Endothelial cell of umbilical vein (primary cell): Measurements from ENCODE around the gene ITGB2. TPM values are rescaled to one million over a fixed set of nuclear protein-coding genes. Genes with fewer than 3 reads are reported as not detected.

Source experiments
- BruUV-seq: library from RNA; stranded (reverse); fragments of 400-500 nt; replicated peaks from 2 replicates; lab custom pipeline; 2021; lab: Mats Ljungman, UMichigan
- CTCF ChIA-PET: fragments of 300-600, 350-600 bp; sonication (Branson Sonifier 250); formaldehyde crosslinking; loops from one replicate; lab custom pipeline; 2021; ENCODE audit warnings: antibody characterized with exemption, inconsistent platforms; lab: Charles Lee
- POLR2A ChIA-PET: fragments of 300-600, 350-600 bp; sonication (Branson Sonifier 250); formaldehyde crosslinking; loops from one replicate; lab custom pipeline; 2021; ENCODE audit warnings: antibody characterized with exemption, inconsistent platforms; lab: Charles Lee
- DNase-seq: peaks from one replicate; pipeline ENCODE4 v3.0.0-alpha.2; 2011; ENCODE audit warnings: low read depth, low spot score
- FAIRE-seq: peaks from 2 replicates; lab custom pipeline; 2011; peaks lifted over from hg19 to GRCh38; lab: Jason Lieb, UNC
- H2AFZ ChIP-seq: 2 replicates; pipeline ENCODE4 v1.6.0; 2012; ENCODE audit warnings: low read depth, low read length, control low read depth, inconsistent platforms
- H3K27ac ChIP-seq: 2 replicates; pipeline ENCODE4 v1.5.1; 2011; ENCODE audit warnings: low read depth, mild to moderate bottlenecking, control low read depth, low read length, moderate library complexity; ENCODE audit not compliant: insufficient read depth
- H3K27me3 ChIP-seq, 2 experiments: 2 replicates each; pipeline versions ENCODE4 v1.6.0 to v1.6.1; 2011; ENCODE audit warnings: low read length in 2 of 2, mixed read lengths in 1 of 2; ENCODE audit not compliant: control insufficient read depth in 2 of 2, insufficient read depth in 2 of 2
- H3K36me3 ChIP-seq, 2 experiments: 2 replicates in 1 of 2; 3 replicates in 1 of 2; pipeline ENCODE4 v1.5.1; 2011; ENCODE audit warnings: low read length in 2 of 2, mild to moderate bottlenecking in 1 of 2, moderate library complexity in 1 of 2; ENCODE audit not compliant: control insufficient read depth in 2 of 2, insufficient read depth in 2 of 2; ENCODE audit errors: extremely low read depth in 1 of 2
- H3K4me1 ChIP-seq: 3 replicates; pipeline ENCODE4 v1.5.1; 2011; ENCODE audit warnings: mild to moderate bottlenecking, low read length; ENCODE audit not compliant: control insufficient read depth, insufficient read depth; ENCODE audit errors: extremely low read depth
- H3K4me2 ChIP-seq: 2 replicates; pipeline ENCODE4 v1.6.1; 2011; ENCODE audit warnings: low read length, control low read depth, mixed read lengths; ENCODE audit not compliant: insufficient read depth
- H3K4me3 ChIP-seq, 3 experiments: fragments of 200-600 bp in 1 of 3; sonication (generic), shearing (Covaris generic) in 1 of 3; replicated peaks in 1 of 3; 2 replicates each; pipeline ENCODE4 v1.5.1; 2011 to 2016; ENCODE audit warnings: control low read depth in 3 of 3, low read length in 3 of 3, mild to moderate bottlenecking in 2 of 3, inconsistent platforms in 1 of 3, low read depth in 1 of 3, moderate library complexity in 1 of 3; ENCODE audit not compliant: insufficient read depth in 1 of 3
- H3K79me2 ChIP-seq: 2 replicates; pipeline ENCODE4 v1.6.0; 2012; ENCODE audit warnings: low read length, inconsistent platforms; ENCODE audit not compliant: control insufficient read depth, insufficient read depth
- H3K9ac ChIP-seq: replicated peaks from 2 replicates; pipeline ENCODE3; 2011; ENCODE audit warnings: low read length, control low read depth; ENCODE audit not compliant: insufficient read depth; ENCODE audit errors: extremely low read depth
- H3K9me1 ChIP-seq: replicated peaks from 3 replicates; pipeline ENCODE4 v1.6.0; 2011; ENCODE audit warnings: mild to moderate bottlenecking, low read length; ENCODE audit not compliant: control insufficient read depth, insufficient read depth; ENCODE audit errors: extremely low read depth
- H3K9me3 ChIP-seq: replicated peaks from 2 replicates; pipeline ENCODE4 v1.5.1; 2012; ENCODE audit warnings: low read length, inconsistent platforms; ENCODE audit not compliant: control insufficient read depth, insufficient read depth
- H4K20me1 ChIP-seq: replicated peaks from 2 replicates; pipeline ENCODE3; 2011; ENCODE audit warnings: mild to moderate bottlenecking, low read length; ENCODE audit not compliant: control insufficient read depth, insufficient read depth; ENCODE audit errors: extremely low read depth
- EZH2 ChIP-seq: IDR thresholded peaks from 2 replicates; pipeline ENCODE4 v1.6.1; 2012; ENCODE audit warnings: borderline replicate concordance, low read depth, mild to moderate bottlenecking, moderate library complexity, low read length, inconsistent platforms; ENCODE audit not compliant: severe bottlenecking
- FOS ChIP-seq: IDR thresholded peaks from 2 replicates; pipeline ENCODE4 v1.6.1; 2011; ENCODE audit warnings: mild to moderate bottlenecking, low read length, moderate library complexity, borderline replicate concordance; ENCODE audit not compliant: insufficient read depth
- GATA2 ChIP-seq: IDR thresholded peaks from 2 replicates; pipeline ENCODE4 v1.7.0; 2011; ENCODE audit warnings: low read depth, mild to moderate bottlenecking, moderate library complexity, mixed read lengths, low read length; ENCODE audit not compliant: insufficient read length, insufficient read depth
- JUN ChIP-seq: IDR thresholded peaks from 2 replicates; pipeline ENCODE4 v1.6.1; 2011; ENCODE audit warnings: borderline replicate concordance, low read depth; ENCODE audit not compliant: insufficient read length, insufficient read depth
- MYC ChIP-seq: IDR thresholded peaks from one replicate; pipeline ENCODE4 v1.6.1; 2011; ENCODE audit warnings: mild to moderate bottlenecking, low read depth, low read length
- POLR2A ChIP-seq: IDR thresholded peaks from 2 replicates; pipeline ENCODE4 v1.6.1; 2012; ENCODE audit warnings: low read depth, mild to moderate bottlenecking, control low read depth, low read length
- POLR2AphosphoS5 ChIP-seq: IDR thresholded peaks from 2 replicates; pipeline ENCODE4 v1.6.1; 2012; ENCODE audit warnings: low read depth, mild to moderate bottlenecking, control low read depth, low read length, moderate library complexity; ENCODE audit not compliant: insufficient read depth
- dilution Hi-C: fragments of 300-500 bp; cut with MboI; formaldehyde crosslinking; loops from one replicate; pipeline ENCODE4 v1.15.0; 2019; ENCODE audit warnings: low sequenced_read_pairs; ENCODE audit not compliant: extremely low pct_ligation_motif_present
- intact Hi-C: fragments of 100-400 bp; cut with micrococcal nuclease; formaldehyde crosslinking; loops from one replicate; pipeline ENCODE4 v1.10.0; 2022
- polyA plus RNA-seq, 4 experiments: library from polyadenylated mRNA; depleted of rRNA in 3 of 4; stranded (reverse) in 3 of 4; unstranded in 1 of 4; fragments of >200 nt; gene quantifications; 2 replicates each; pipeline versions ENCODE4 v1.2.1 to v1.2.3, GENCODE V29; 2011 to 2012; ENCODE audit warnings: missing spikeins in 1 of 4
- total RNA-seq: library from RNA; stranded (reverse); gene quantifications from 2 replicates; pipeline ENCODE4 v1.2.3, GENCODE V29; 2021
- TF ChIP-seq, protein P1 (sequence below): IDR thresholded peaks from 2 replicates; pipeline ENCODE4 v1.6.1; 2011; ENCODE audit not compliant: insufficient read depth, insufficient read length
- TF ChIP-seq, protein P2 (sequence below), 2 donors: IDR thresholded peaks; 1 replicate in 1 of 2; 2 replicates in 1 of 2; pipeline ENCODE4 v1.5.1; 2011; ENCODE audit warnings: low read length in 2 of 2, mild to moderate bottlenecking in 2 of 2, moderate library complexity in 2 of 2, control low read depth in 1 of 2, inconsistent platforms in 1 of 2, low read depth in 1 of 2; ENCODE audit not compliant: insufficient read depth in 1 of 2; ENCODE audit errors: extremely low read depth in 1 of 2

ITGB2 gene
- total and polyA plus RNA-seq, 2 donors (not counting 3 experiments of a cell fraction or from before 2014, with no cell fraction given), result 0.39 to 0.91 TPM

DNA sequence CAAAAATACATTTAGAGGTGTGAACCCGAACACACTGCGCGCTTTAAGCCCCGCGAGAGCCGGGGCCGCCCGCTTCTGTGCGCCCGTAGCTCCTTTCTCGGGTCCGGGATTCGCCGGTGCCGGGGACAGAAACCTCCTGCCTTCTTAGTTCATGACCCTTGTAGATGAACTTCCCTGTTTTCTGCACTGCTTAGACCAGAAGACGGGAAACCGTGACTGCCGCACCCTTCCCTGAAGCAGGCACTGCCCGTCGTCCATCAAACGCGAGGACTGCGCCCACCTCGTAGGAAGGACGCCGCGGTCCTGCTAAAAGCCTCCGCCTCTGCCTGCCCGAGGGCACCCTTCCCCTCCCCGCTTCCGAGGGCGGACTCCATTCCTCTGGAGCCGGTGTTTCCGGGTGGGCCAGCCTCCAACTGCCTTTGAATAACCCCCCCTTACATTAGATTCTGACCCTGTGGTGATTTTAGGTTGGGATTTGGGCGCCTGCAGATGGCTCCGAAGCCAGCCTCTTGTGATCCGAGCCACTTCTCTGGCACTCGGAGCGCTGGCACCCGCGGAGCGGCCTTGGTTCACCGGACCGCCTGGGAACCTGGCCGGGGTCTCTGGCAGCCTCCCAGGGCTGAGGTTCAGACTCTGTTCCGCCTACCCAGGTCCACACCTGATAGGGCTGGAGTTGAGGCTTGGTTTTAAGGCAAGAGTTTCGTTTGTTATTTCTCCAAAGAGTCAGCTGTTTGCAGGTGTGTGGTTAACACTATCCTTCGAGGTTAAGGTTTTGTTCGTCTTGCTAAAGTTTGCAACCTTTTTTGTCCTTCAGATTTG is 46.0 kb downstream of the ITGB2 start:
- dilution Hi-C loops, result no loop called here
- peak; percentile 63 for FAIRE-seq

DNA sequence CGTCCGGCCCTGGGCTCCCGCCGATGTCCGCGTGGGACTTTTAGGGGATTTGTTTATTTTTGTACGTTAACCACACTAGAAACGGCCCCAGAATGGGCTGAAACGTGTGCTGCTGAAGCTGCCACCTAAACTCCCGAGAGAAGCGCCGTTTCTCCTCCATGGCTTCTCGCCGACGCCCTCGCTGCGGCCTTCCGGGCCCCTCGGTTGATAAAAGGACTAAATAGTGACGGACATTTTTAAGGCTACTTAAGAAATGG is 46.5 kb downstream of the ITGB2 start:
- no peaks in the 10 kb centered on the region for H3K9me1 ChIP-seq
- peak; percentile 62 for DNase-seq
- peak overlapping the region; percentile 58 for H3K4me2 ChIP-seq
- no peak for FAIRE-seq
- ChIA-PET POLR2A (interaction anchor here (1.4 kb wide), 1 partner anchor 9 kb away, joined by 7 read pairs; no protein-coding TSS in a partner anchor), CTCF (interaction anchor here (0.6 to 3.3 kb wide), 11 partner anchors 13 to 263 kb away, joined by 3 to 19 read pairs (median 3); partner anchors contain the start of gene UBE2G2)
- H2AFZ ChIP-seq, result no peak overlapping the region
- H3K27ac ChIP-seq, result peak overlapping the region; percentile 93
- BruUV-seq, result TSS peak; percentile 51
- H3K4me1 ChIP-seq, result peaks cover 59% of the 10 kb centered on the region
- H3K9ac ChIP-seq, result peak overlapping the region; percentile 87
- dilution Hi-C loops, result no loop called here
- peaks cover 36% of the 10 kb centered on the region for H3K79me2 ChIP-seq
- H3K27me3 ChIP-seq, result no peaks in the 10 kb centered on the region
- intact Hi-C loops, result loop anchor here (1.0 to 5.0 kb wide), 3 partner anchors 57 to 258 kb away; partner anchors contain the start of gene UBE2G2
- peak overlapping the region; percentile 24 to 65 (median 45) for H3K4me3 ChIP-seq
- TF ChIP-seq POLR2A, result no peak
- TF ChIP-seq, protein P1, sequence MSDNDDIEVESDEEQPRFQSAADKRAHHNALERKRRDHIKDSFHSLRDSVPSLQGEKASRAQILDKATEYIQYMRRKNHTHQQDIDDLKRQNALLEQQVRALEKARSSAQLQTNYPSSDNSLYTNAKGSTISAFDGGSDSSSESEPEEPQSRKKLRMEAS, result no peak
- TF ChIP-seq GATA2, result no peak
- no peak for TF ChIP-seq MYC
- TF ChIP-seq, protein P2, sequence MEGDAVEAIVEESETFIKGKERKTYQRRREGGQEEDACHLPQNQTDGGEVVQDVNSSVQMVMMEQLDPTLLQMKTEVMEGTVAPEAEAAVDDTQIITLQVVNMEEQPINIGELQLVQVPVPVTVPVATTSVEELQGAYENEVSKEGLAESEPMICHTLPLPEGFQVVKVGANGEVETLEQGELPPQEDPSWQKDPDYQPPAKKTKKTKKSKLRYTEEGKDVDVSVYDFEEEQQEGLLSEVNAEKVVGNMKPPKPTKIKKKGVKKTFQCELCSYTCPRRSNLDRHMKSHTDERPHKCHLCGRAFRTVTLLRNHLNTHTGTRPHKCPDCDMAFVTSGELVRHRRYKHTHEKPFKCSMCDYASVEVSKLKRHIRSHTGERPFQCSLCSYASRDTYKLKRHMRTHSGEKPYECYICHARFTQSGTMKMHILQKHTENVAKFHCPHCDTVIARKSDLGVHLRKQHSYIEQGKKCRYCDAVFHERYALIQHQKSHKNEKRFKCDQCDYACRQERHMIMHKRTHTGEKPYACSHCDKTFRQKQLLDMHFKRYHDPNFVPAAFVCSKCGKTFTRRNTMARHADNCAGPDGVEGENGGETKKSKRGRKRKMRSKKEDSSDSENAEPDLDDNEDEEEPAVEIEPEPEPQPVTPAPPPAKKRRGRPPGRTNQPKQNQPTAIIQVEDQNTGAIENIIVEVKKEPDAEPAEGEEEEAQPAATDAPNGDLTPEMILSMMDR (IDR thresholded peaks at IDR 0.05; ENCODE audit: extremely low read depth in 1 of 2, insufficient read depth in 1 of 2, low read depth in 1 of 2, low read length in 2 of 2), result no peak
- TF ChIP-seq FOS, result no peak
- TF ChIP-seq EZH2, result no peak
- TF ChIP-seq JUN, result no peak
- TF ChIP-seq POLR2AphosphoS5, result no peak
- H3K9me3 ChIP-seq, result no peaks in the 10 kb centered on the region
- no peaks in the 10 kb centered on the region for H4K20me1 ChIP-seq
- H3K36me3 ChIP-seq, result no peaks in the 10 kb centered on the region

More for the DNA sequence above, 46.0 kb downstream of the ITGB2 start:
- intact Hi-C loops, result loop anchor here (1.0 to 5.0 kb wide), 3 partner anchors 57 to 258 kb away; partner anchors contain the start of gene UBE2G2
- Histone ChIP-seq H3K9me3 (no peaks in the 10 kb centered on the region), H3K36me3 (no peaks in the 10 kb centered on the region), H3K4me3 (peak overlapping the region; percentile 24 to 65 (median 45)), H3K27me3 (no peaks in the 10 kb centered on the region), H3K9me1 (no peaks in the 10 kb centered on the region), H3K27ac (peak overlapping the region; percentile 93), H3K4me1 (peaks cover 57% of the 10 kb centered on the region), H4K20me1 (no peaks in the 10 kb centered on the region), H3K9ac (peak overlapping the region; percentile 87), H3K79me2 (peaks cover 31% of the 10 kb centered on the region), H2AFZ (peak overlapping the region; percentile 0), H3K4me2 (peak overlapping the region; percentile 58)
- no TSS peak for BruUV-seq
- CTCF ChIA-PET, result interaction anchor here (0.9 to 3.3 kb wide), 12 partner anchors 14 to 263 kb away, joined by 3 to 19 read pairs (median 3); no protein-coding TSS in a partner anchor
- POLR2A ChIA-PET, result interaction anchor here (1.4 kb wide), 1 partner anchor 8 kb away, joined by 7 read pairs; no protein-coding TSS in a partner anchor
- TF ChIP-seq POLR2AphosphoS5 (peak; percentile 52), MYC (no peak), POLR2A (peak; percentile 66)
- DNase-seq, result peak; percentile 61
